OCI-LY3 (cell line): ENCODE results near the gene RHOT2.

ENCODE experiments used
- H2AFZ ChIP-seq: fragments of 200-600, 300-600 bp; shearing (Covaris generic); 2 replicates; pipeline ENCODE4 v1.6.0; 2014; ENCODE audit warnings: antibody characterized with exemption, low read depth, low read length
- H3K27ac ChIP-seq: fragments of 200-600, 300-600 bp; sonication (generic); 2 replicates; pipeline ENCODE4 v1.5.1; 2014; ENCODE audit warnings: mild to moderate bottlenecking, low read length, moderate library complexity, mixed read lengths
- H3K27me3 ChIP-seq: fragments of 200-600, 300-600 bp; sonication (generic); 2 replicates; pipeline ENCODE4 v1.6.1; 2014; ENCODE audit warnings: low read depth, low read length, mixed read lengths
- H3K36me3 ChIP-seq: fragments of 200-600, 300-600 bp; sonication (generic); replicated peaks from 2 replicates; pipeline ENCODE3; 2014; ENCODE audit warnings: low read depth, low read length, mixed read lengths
- H3K4me1 ChIP-seq: fragments of 300-600, 200-600 bp; sonication (generic); 2 replicates; pipeline ENCODE4 v1.6.1; 2014; ENCODE audit warnings: low read length, mixed read lengths
- H3K4me2 ChIP-seq: fragments of 200-600, 300-600 bp; sonication (generic); 2 replicates; pipeline ENCODE4 v1.6.1; 2014; ENCODE audit warnings: low read length, mixed read lengths
- H3K4me3 ChIP-seq: fragments of 300-600, 200-600 bp; sonication (generic); 2 replicates; pipeline ENCODE4 v1.5.1; 2014; ENCODE audit warnings: antibody characterized with exemption, mild to moderate bottlenecking, low read length, moderate library complexity
- H3K79me2 ChIP-seq: fragments of 300-600, 200-600 bp; shearing (Covaris generic); 2 replicates; pipeline ENCODE4 v1.6.1; 2014; ENCODE audit warnings: mild to moderate bottlenecking, low read length, mixed read lengths
- H3K9ac ChIP-seq: fragments of 300-600, 200-600 bp; shearing (Covaris generic); 2 replicates; pipeline ENCODE4 v1.6.0; 2014; ENCODE audit warnings: mild to moderate bottlenecking, low read length, moderate library complexity
- H3K9me3 ChIP-seq: fragments of 200-600, 300-600 bp; shearing (Covaris generic); 2 replicates; pipeline ENCODE4 v1.6.1; 2014; ENCODE audit warnings: low read length, mixed read lengths; ENCODE audit not compliant: insufficient read depth
- H4K20me1 ChIP-seq: fragments of 200-600, 300-600 bp; sonication (generic); 2 replicates; pipeline ENCODE4 v1.6.1; 2016; ENCODE audit warnings: low read length, mixed read lengths; ENCODE audit not compliant: insufficient read depth
- EZH2phosphoT487 ChIP-seq: fragments of 200-600 bp; shearing (Covaris generic); IDR thresholded peaks from 2 replicates; pipeline ENCODE4 v1.6.1; 2018; ENCODE audit warnings: antibody characterized with exemption, mixed run types, low read depth
- TF ChIP-seq, protein P1 (sequence below): fragments of 200-600, 300-600 bp; sonication (generic); IDR thresholded peaks from 2 replicates; pipeline ENCODE4 v1.5.1; 2014; ENCODE audit warnings: antibody characterized with exemption, low read length, low read depth

The RHOT2 gene

GRCh38 chr16:626787-627453 lies 41.0 kb upstream of the RHOT2 start:
- TF ChIP-seq, protein P1, sequence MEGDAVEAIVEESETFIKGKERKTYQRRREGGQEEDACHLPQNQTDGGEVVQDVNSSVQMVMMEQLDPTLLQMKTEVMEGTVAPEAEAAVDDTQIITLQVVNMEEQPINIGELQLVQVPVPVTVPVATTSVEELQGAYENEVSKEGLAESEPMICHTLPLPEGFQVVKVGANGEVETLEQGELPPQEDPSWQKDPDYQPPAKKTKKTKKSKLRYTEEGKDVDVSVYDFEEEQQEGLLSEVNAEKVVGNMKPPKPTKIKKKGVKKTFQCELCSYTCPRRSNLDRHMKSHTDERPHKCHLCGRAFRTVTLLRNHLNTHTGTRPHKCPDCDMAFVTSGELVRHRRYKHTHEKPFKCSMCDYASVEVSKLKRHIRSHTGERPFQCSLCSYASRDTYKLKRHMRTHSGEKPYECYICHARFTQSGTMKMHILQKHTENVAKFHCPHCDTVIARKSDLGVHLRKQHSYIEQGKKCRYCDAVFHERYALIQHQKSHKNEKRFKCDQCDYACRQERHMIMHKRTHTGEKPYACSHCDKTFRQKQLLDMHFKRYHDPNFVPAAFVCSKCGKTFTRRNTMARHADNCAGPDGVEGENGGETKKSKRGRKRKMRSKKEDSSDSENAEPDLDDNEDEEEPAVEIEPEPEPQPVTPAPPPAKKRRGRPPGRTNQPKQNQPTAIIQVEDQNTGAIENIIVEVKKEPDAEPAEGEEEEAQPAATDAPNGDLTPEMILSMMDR, result no peak
- TF ChIP-seq EZH2phosphoT487, result no peak
- H2AFZ ChIP-seq, result no peak overlapping the region
- no peaks in the 10 kb centered on the region for H3K36me3 ChIP-seq
- H3K4me2 ChIP-seq, result no peak overlapping the region
- H3K4me3 ChIP-seq, result no peak overlapping the region
- H3K27ac ChIP-seq, result no peak overlapping the region
- H3K79me2 ChIP-seq, result no peaks in the 10 kb centered on the region
- no peak overlapping the region for H3K9ac ChIP-seq
- H3K9me3 ChIP-seq, result no peaks in the 10 kb centered on the region
- no peaks in the 10 kb centered on the region for H3K4me1 ChIP-seq
- no peaks in the 10 kb centered on the region for H4K20me1 ChIP-seq
- no peaks in the 10 kb centered on the region for H3K27me3 ChIP-seq

GRCh38 chr16:627454-628239 lies 40.3 kb upstream of the RHOT2 start:
- Histone ChIP-seq H3K4me3 (no peak overlapping the region), H3K36me3 (no peaks in the 10 kb centered on the region), H3K9ac (no peak overlapping the region), H3K9me3 (no peaks in the 10 kb centered on the region), H3K4me1 (no peaks in the 10 kb centered on the region), H2AFZ (no peak overlapping the region), H4K20me1 (no peaks in the 10 kb centered on the region), H3K27me3 (no peaks in the 10 kb centered on the region), H3K27ac (no peak overlapping the region), H3K79me2 (no peaks in the 10 kb centered on the region), H3K4me2 (no peak overlapping the region)
- no peak for TF ChIP-seq EZH2phosphoT487
- TF ChIP-seq, protein P1, result no peak

DNA sequence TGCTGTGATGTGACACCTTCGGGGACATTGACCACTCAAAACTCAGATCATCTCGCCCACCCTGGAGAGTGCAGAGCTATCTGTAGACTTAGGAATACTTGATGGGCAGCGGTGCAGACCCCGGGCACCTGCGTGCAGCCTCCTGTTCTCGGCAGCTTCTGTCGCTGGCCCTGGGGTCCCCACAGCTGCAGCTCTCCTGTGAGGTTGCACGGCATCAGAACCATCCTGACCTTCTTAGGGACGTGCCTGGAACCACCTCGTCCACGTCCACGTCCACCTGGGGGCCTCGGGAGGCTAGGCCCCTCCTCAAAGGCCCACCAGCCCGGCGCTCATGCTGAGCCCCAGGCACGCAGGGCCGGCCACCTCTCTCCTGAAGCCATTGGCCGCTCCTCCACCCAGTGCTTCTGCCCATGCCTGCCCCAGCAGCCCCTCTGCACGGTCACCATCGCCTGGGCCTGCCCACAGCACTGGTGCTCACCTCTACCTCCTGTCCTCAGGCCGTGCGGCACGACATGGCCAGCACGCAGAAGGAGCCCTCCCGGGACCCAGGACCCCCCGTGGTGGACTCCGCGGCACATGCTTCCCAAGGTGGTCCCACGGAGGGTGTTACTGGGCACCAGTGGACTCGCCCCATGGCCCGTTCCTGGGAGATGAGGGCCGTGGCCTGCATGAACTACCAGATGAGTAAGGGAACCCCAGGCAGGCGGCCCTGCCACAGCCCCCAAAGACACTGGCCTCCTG lies 39.4 kb upstream of the RHOT2 start:
- H3K9me3 ChIP-seq, result no peaks in the 10 kb centered on the region
- no peak overlapping the region for H3K4me2 ChIP-seq
- no peaks in the 10 kb centered on the region for H3K27me3 ChIP-seq
- no peaks in the 10 kb centered on the region for H3K4me1 ChIP-seq
- no peaks in the 10 kb centered on the region for H4K20me1 ChIP-seq
- no peak overlapping the region for H3K27ac ChIP-seq
- no peaks in the 10 kb centered on the region for H3K79me2 ChIP-seq
- H3K9ac ChIP-seq, result no peak overlapping the region
- no peaks in the 10 kb centered on the region for H3K36me3 ChIP-seq
- H2AFZ ChIP-seq, result no peak overlapping the region
- TF ChIP-seq, protein P1, result no peak
- TF ChIP-seq EZH2phosphoT487, result no peak
- H3K4me3 ChIP-seq, result no peak overlapping the region
